HG03135 (cell line): ENCODE data around the gene TTC39A.
"Not testable (repeated sequence)": the region's sequence is repeated elsewhere in the genome, so short reads cannot be mapped to it uniquely, and the experiment has no call there.

Source experiments
- ATAC-seq: cut with Tn5 transposase; IDR thresholded peaks from one replicate; pipeline ENCODE4 v1.9.1; 2021; ENCODE audit warnings: mild to moderate bottlenecking, moderate library complexity; ENCODE audit not compliant: unreplicated experiment

The TTC39A gene

GRCh38 chr1:51272916-51273315, 57.4 kb downstream of the TTC39A start:
- no peak for ATAC-seq

- no peak for ATAC-seq
These were observed 59.6 kb downstream of the TTC39A start for GRCh38 chr1:51270751-51271150.

DNA sequence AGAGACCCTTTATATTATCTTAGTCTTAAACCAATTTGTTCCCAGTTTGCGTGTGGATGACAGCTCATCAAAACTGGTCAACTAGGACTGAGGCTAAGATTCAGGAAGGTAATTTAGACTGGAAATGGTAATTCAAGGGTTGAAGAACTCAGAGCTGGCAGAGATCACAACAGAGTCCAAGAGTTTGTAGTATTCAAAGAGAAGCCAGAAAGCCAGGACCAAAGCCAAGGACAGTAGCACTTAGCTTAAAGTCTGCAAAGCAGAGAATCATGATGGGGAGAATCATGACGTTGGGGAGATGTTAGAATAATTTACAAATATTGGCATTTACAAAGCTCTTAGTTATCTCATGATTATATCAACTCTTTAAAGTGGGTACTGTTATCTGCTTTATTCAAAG, 61.7 kb downstream of the TTC39A start:
- ATAC-seq = peak; percentile 26

- no peak for ATAC-seq
These were observed 63.6 kb downstream of the TTC39A start for GRCh38 chr1:51266791-51267190.

GRCh38 chr1:51266181-51266580, 64.2 kb downstream of the TTC39A start:
- no peak for ATAC-seq

GRCh38 chr1:51265618-51266017, 64.7 kb downstream of the TTC39A start:
- ATAC-seq = no peak

GRCh38 chr1:51264451-51264850, 65.9 kb downstream of the TTC39A start:
- ATAC-seq = no peak

DNA sequence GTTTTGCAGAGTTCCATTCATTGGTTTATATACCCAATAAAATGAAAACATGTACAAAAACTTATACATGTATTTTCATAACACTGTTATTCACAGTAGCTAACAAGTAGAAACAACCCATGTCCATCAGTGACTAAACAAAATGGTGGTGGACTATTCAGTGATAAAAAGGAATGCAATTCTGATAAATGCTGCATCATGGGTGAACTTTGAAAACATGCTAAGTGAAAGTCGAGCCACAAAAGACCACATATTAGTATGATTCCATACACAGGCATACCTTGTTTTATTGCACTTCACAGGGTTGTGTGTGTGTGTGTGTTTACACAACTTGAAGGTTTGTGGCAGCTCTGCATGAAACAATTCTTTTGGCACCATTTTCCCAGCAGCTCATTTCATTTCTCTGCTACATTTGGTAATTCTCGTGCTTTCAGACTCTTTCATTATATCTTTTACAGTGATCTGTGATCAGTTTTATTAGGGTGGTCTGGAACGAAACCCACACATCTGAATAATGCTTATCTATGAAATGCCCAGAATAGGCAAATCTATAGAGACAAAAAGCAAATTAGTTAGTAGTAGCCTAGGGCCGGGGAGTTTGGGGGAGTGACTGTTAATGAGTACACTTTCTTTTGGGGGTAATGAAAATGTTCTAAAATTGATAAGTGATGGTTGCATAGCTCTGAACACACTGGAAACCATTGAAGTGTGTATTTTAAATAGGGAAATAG, 67.0 kb downstream of the TTC39A start:
- no peak for ATAC-seq

DNA sequence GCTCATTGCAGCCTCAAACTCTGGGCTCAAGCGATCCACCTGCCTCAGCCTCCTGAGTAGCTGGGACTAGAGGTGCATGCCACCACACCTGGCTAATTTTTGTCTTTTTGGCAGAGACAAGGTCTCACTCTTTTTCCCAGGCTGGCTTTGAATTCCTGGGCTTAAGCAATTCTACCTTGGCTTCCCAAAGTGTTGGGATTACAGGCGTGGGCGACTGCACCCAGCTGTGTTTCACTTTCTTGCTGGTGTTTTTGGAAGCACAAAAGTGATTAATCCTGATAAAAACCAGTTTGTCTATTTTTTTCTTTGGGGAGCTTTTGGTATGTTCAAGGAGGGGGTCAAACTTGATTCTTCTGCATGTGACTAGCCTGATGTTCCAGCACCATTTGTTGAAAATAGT, 75.0 kb downstream of the TTC39A start:
- ATAC-seq = no peak

DNA sequence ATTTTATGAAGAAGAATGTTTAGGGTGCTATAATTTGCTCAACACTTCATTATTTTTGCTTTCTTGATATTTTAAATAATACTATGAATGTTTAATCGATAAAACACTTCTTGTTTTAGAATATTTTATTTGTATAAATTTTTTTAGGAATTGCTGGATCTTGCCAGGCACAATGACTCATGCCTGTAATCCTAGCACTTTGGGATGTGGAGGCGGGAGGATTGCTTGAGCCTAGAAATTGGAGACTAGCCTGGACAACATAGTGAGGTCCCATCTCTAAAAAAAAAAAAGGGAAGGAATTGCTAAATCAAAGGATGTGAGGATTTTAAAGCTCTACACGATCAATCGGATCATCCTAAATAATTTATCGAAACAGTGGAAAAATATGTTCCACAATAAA, 76.7 kb downstream of the TTC39A start:
- ATAC-seq = no peak

GRCh38 chr1:51252366-51252765, 78.0 kb downstream of the TTC39A start:
- ATAC-seq = no peak

- ATAC-seq = not testable (repeated sequence)
These were observed 79.2 kb downstream of the TTC39A start for GRCh38 chr1:51251165-51251564.

GRCh38 chr1:51250729-51251128, 79.6 kb downstream of the TTC39A start:
- not testable (repeated sequence) for ATAC-seq

DNA sequence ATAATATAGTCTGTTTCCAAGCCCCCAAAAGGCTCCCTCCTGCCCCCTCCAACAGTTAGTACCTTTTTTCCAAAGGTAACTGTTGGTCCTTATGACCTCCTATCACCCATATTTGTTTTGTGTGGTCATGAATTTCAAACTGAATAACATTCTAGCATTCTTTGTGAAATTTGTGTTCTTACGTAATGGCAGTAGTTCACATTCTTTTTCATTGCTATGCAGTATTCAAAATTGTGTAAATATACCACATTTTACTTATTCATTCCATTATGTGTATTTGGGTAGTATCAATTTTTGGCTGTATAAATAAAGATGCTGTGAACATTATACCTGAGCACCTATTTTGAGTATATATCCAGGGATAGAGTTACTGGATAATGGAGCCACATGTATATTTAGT, 80.9 kb downstream of the TTC39A start:
- no peak for ATAC-seq

- ATAC-seq = no peak
These were observed 82.9 kb downstream of the TTC39A start for GRCh38 chr1:51247499-51247898.

DNA sequence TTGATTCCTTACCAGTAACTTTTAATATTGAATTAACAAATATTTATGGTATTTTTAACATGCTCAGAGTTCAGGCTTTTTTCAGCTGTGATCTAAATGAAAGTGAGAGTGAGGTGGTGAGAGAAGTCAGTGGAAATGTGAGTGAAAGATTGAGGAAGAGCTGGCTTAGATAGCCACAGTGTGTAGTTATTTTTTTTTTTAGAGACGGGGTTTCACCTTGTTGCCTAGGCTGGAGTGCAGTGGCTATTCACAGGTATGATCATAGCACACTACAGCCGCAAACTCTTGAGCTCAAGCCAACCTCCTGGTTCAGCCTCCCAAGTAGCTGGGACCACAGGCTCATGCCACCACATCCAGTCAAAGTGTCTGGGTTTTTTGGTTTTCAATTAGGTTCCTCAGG, 83.3 kb downstream of the TTC39A start:
- peak; percentile 84 for ATAC-seq

GRCh38 chr1:51242546-51242945, 87.8 kb downstream of the TTC39A start:
- ATAC-seq = no peak

GRCh38 chr1:51241119-51241518, 89.2 kb downstream of the TTC39A start:
- no peak for ATAC-seq

DNA sequence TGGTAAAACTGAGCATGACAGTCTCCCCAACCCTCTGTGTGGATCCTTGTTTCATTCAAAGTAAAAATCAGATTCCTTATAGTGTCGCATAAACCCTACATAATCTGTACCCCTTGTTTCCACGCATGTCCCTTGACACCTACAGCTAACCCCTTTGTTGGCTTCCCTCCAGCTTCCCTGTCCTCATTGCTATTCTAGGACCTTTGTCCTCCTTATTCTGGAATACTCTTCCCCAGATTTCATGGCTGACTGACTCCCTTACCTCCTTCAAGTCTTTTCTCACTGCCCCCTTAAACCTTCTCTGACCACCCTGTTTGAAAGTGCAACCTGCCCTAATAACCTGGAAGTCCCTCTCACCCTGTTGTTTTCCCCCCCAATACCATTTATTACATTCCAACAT, 90.3 kb downstream of the TTC39A start:
- no peak for ATAC-seq

- no peak for ATAC-seq
These were observed 92.3 kb downstream of the TTC39A start for GRCh38 chr1:51238034-51238403.

DNA sequence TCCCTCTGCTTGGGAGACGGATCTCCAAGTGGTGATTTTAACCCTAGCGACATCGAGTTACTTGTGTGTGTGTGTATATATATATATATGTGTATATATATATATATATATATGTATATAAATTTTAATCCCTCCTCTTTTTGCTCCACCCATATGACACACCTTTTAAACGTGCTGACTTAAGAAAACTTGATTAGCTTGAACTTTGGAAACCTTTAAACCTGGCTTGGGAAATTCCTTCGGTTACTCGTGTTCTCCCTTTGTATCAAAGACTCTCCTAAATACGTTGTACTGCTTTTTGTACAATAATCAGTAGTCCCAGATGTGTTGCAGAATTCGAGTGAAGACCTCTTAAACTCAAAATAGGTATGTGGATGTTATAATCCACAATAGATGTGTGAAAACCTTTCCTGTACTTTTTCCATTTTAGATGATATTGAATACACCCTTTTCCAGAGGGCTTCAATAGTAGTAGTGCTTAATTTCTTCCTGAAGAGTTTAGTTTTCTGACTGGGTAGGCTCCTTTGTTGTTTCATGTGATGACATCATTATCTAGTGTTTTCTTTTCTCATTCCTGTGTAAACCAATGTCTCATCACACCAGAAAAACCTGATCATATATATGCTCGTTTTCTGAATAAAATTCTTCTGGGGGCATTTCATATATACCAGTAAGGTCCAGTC, 92.9 kb downstream of the TTC39A start:
- ATAC-seq = no peak
